SU-DHL-6 (cell line): ENCODE measurements around the gene ZNF367.

ENCODE experiments used
- H2AFZ ChIP-seq: fragments of 200-600 bp; sonication (generic); 2 replicates; pipeline ENCODE4 v1.6.1; 2014; ENCODE audit warnings: low read depth, mild to moderate bottlenecking, moderate library complexity, mixed read lengths, antibody characterized with exemption, low read length; ENCODE audit not compliant: severe bottlenecking
- H3F3A ChIP-seq: fragments of 200-600 bp; shearing (Covaris generic); 2 replicates; pipeline ENCODE4 v1.6.0; 2016; ENCODE audit warnings: antibody characterized with exemption, mild to moderate bottlenecking; ENCODE audit not compliant: insufficient read depth
- H3K27ac ChIP-seq: fragments of 200-600 bp; sonication (generic); 2 replicates; pipeline ENCODE4 v1.5.1; 2016; ENCODE audit warnings: low read depth, mild to moderate bottlenecking, low read length, moderate library complexity, mixed read lengths
- H3K27me3 ChIP-seq: fragments of 200-600 bp; sonication (generic), shearing (Covaris generic); 2 replicates; pipeline ENCODE4 v1.6.0; 2014; ENCODE audit warnings: mild to moderate bottlenecking, low read length
- H3K36me3 ChIP-seq: fragments of 200-600 bp; sonication (generic); 2 replicates; pipeline ENCODE4 v1.6.1; 2014; ENCODE audit warnings: mild to moderate bottlenecking, low read length, mixed read lengths
- H3K4me2 ChIP-seq: fragments of 300-600, 200-600 bp; shearing (Covaris generic), sonication (generic); 2 replicates; pipeline ENCODE4 v1.6.0; 2014; ENCODE audit warnings: low read length, low read depth, mild to moderate bottlenecking; ENCODE audit not compliant: poor library complexity, severe bottlenecking
- H3K4me3 ChIP-seq: fragments of 200-600 bp; sonication (generic); 2 replicates; pipeline ENCODE4 v1.5.1; 2014; ENCODE audit warnings: antibody characterized with exemption, low read length, mild to moderate bottlenecking, mixed read lengths; ENCODE audit not compliant: insufficient read depth, poor library complexity, severe bottlenecking
- H3K79me2 ChIP-seq: fragments of 200-600 bp; sonication (generic); 2 replicates; pipeline ENCODE4 v1.6.1; 2014; ENCODE audit warnings: mild to moderate bottlenecking, low read length, moderate library complexity; ENCODE audit not compliant: insufficient read depth
- H3K9ac ChIP-seq: fragments of 200-600 bp; sonication (generic); 2 replicates; pipeline ENCODE4 v1.7.0; 2014; ENCODE audit warnings: mild to moderate bottlenecking, low read length
- H3K9me2 ChIP-seq: fragments of 200-600 bp; sonication (generic); replicated peaks from 2 replicates; pipeline ENCODE4 v1.6.1; 2014; ENCODE audit warnings: low read length; ENCODE audit not compliant: insufficient read depth
- H3K9me3 ChIP-seq: fragments of 200-600 bp; sonication (generic); 2 replicates; pipeline ENCODE4 v1.6.1; 2014; ENCODE audit warnings: low read length, mixed read lengths; ENCODE audit not compliant: insufficient read depth
- H4K20me1 ChIP-seq: fragments of 200-600 bp; sonication (generic); 2 replicates; pipeline ENCODE4 v1.6.1; 2014; ENCODE audit warnings: low read depth, mild to moderate bottlenecking, antibody characterized with exemption, low read length, moderate library complexity, mixed read lengths
- EZH2phosphoT487 ChIP-seq: fragments of 200-600 bp; sonication (generic), shearing (Covaris generic); conservative IDR thresholded peaks from 2 replicates; pipeline ENCODE4 v1.6.1; 2018; ENCODE audit warnings: mild to moderate bottlenecking, antibody characterized with exemption, low read length, moderate library complexity, mixed read lengths
- TF ChIP-seq, protein P1 (sequence below): fragments of 200-600 bp; sonication (generic); IDR thresholded peaks from one replicate; pipeline ENCODE4 v1.5.1; 2017; ENCODE audit warnings: antibody characterized with exemption, mild to moderate bottlenecking, low read length, moderate library complexity; ENCODE audit not compliant: insufficient read depth, poor library complexity, severe bottlenecking

ZNF367 gene

DNA sequence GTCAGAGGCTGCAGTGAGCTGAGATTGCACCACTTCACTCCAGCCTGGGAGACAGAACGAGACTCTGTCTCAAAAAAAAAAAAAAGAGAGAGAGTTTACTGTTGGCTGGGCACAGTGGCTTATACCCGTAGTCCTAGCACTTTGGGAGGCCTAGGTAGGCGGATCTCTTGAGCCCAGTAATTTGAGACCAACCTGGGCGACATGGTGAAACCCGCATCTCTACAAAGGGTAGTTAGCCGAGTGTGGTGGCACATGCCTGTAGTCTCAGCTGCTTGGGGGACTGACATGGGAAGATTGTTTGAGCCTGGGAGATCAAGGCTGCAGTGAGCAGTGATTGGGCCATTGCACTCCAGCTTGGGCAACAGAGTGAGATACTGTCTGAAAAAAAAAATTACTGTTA lies 44.4 kb upstream of the ZNF367 start:
- Histone ChIP-seq H3F3A (no peaks in the 10 kb centered on the region), H3K79me2 (no peaks in the 10 kb centered on the region), H2AFZ (no peak overlapping the region), H3K4me3 (no peak overlapping the region), H3K36me3 (no peaks in the 10 kb centered on the region), H3K27me3 (no peaks in the 10 kb centered on the region), H3K9me2 (no peaks in the 10 kb centered on the region), H3K27ac (no peak overlapping the region), H3K9ac (no peak overlapping the region), H3K9me3 (no peaks in the 10 kb centered on the region), H4K20me1 (no peaks in the 10 kb centered on the region), H3K4me2 (no peak overlapping the region)
- no peak for TF ChIP-seq EZH2phosphoT487
- TF ChIP-seq, protein P1, sequence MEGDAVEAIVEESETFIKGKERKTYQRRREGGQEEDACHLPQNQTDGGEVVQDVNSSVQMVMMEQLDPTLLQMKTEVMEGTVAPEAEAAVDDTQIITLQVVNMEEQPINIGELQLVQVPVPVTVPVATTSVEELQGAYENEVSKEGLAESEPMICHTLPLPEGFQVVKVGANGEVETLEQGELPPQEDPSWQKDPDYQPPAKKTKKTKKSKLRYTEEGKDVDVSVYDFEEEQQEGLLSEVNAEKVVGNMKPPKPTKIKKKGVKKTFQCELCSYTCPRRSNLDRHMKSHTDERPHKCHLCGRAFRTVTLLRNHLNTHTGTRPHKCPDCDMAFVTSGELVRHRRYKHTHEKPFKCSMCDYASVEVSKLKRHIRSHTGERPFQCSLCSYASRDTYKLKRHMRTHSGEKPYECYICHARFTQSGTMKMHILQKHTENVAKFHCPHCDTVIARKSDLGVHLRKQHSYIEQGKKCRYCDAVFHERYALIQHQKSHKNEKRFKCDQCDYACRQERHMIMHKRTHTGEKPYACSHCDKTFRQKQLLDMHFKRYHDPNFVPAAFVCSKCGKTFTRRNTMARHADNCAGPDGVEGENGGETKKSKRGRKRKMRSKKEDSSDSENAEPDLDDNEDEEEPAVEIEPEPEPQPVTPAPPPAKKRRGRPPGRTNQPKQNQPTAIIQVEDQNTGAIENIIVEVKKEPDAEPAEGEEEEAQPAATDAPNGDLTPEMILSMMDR: no peak

DNA sequence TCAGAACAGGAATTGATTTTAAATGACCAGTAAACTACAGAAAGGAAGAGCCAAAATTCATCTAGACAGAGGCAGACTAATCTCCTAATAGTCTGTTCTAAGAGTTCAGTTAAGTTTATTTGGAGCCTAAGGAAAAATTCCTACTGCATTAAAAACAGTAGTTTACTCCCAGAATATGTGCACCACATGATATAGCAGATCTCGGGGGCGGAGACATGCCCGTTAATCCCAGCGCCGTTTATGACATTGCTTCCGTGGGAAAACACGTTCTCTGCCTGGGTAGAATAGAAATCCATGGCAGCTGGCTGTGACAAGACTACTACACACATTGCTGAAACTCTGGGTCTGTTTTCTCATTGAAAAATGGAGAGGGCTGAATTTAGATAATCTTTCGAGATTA lies 43.2 kb upstream of the ZNF367 start:
- Histone ChIP-seq H3K4me3 (no peak overlapping the region), H4K20me1 (no peaks in the 10 kb centered on the region), H3K9ac (no peak overlapping the region), H3F3A (no peaks in the 10 kb centered on the region), H3K79me2 (no peaks in the 10 kb centered on the region), H3K27me3 (no peaks in the 10 kb centered on the region), H3K9me2 (no peaks in the 10 kb centered on the region), H3K36me3 (no peaks in the 10 kb centered on the region), H3K9me3 (no peaks in the 10 kb centered on the region), H3K4me2 (no peak overlapping the region), H2AFZ (no peak overlapping the region), H3K27ac (no peak overlapping the region)
- TF ChIP-seq, protein P1: no peak
- no peak for TF ChIP-seq EZH2phosphoT487

DNA sequence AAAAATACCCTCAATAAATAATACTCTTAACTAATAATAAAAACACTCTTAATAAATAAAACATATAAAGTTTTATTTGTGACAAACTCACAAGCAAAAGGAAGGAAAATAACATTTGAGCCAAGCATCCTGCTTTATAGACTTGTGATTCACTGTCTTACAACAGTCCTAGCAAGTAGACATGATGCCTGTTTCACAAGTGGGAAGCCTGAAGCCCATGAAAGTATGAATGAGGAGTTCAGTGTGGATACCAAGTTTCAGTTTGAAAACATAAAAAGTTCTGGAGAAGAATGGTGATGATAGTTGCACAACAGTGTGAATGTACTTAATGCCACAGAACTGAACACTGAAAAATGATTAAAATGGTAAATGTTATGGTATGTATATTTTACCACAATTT lies 42.7 kb upstream of the ZNF367 start:
- Histone ChIP-seq H3F3A (no peaks in the 10 kb centered on the region), H3K79me2 (no peaks in the 10 kb centered on the region), H3K4me2 (no peak overlapping the region), H3K36me3 (no peaks in the 10 kb centered on the region), H3K27ac (no peak overlapping the region), H3K9me3 (no peaks in the 10 kb centered on the region), H2AFZ (no peak overlapping the region), H3K9ac (no peak overlapping the region), H3K4me3 (no peak overlapping the region), H3K9me2 (no peaks in the 10 kb centered on the region), H3K27me3 (no peaks in the 10 kb centered on the region), H4K20me1 (no peaks in the 10 kb centered on the region)
- no peak for TF ChIP-seq EZH2phosphoT487
- TF ChIP-seq, protein P1: no peak

DNA sequence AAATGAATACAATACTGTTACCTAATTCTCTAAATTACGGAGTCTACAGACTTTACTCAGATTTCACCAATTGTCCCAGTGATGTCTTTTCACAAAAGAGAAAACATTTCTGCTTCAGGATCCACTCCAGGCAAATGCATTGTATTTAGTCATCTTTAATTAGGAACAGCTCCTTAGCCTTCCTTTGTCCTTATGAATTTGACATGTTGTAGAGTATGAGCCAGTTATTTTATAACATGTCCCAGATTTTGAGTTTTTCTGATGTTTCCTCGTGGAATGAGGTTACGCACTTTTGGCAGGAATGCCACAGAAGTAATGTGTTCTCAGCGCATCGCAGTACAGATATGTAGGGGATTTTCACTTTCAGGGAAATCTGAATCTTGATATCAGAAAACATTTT lies 42.3 kb upstream of the ZNF367 start:
- Histone ChIP-seq H3K27ac (no peak overlapping the region), H3K36me3 (no peaks in the 10 kb centered on the region), H3K9me3 (no peaks in the 10 kb centered on the region), H4K20me1 (no peaks in the 10 kb centered on the region), H2AFZ (no peak overlapping the region), H3K27me3 (no peaks in the 10 kb centered on the region), H3K4me2 (no peak overlapping the region), H3K9ac (no peak overlapping the region), H3K4me3 (no peak overlapping the region), H3F3A (no peaks in the 10 kb centered on the region), H3K79me2 (no peaks in the 10 kb centered on the region), H3K9me2 (no peaks in the 10 kb centered on the region)
- no peak for TF ChIP-seq EZH2phosphoT487
- TF ChIP-seq, protein P1: no peak
